ENCODE results near the gene TMPRSS11D.
A peak's percentile ranks its signal among the peaks of the same experiment; 100 is the strongest.

- no peak for TF ChIP-seq MAX (IDR thresholded peaks at IDR 0.05; ENCODE audit: insufficient read depth, insufficient read length)
- TF ChIP-seq POLR2A (IDR thresholded peaks at IDR 0.05; ENCODE audit: low read depth, low read length): no peak
- TF ChIP-seq POLR2AphosphoS5 (IDR thresholded peaks at IDR 0.05; ENCODE audit: insufficient read depth, low read depth, low read length): no peak
- TF ChIP-seq, protein P1, sequence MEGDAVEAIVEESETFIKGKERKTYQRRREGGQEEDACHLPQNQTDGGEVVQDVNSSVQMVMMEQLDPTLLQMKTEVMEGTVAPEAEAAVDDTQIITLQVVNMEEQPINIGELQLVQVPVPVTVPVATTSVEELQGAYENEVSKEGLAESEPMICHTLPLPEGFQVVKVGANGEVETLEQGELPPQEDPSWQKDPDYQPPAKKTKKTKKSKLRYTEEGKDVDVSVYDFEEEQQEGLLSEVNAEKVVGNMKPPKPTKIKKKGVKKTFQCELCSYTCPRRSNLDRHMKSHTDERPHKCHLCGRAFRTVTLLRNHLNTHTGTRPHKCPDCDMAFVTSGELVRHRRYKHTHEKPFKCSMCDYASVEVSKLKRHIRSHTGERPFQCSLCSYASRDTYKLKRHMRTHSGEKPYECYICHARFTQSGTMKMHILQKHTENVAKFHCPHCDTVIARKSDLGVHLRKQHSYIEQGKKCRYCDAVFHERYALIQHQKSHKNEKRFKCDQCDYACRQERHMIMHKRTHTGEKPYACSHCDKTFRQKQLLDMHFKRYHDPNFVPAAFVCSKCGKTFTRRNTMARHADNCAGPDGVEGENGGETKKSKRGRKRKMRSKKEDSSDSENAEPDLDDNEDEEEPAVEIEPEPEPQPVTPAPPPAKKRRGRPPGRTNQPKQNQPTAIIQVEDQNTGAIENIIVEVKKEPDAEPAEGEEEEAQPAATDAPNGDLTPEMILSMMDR (IDR thresholded peaks at IDR 0.05; ENCODE audit: extremely low read depth in 1 of 2, insufficient read depth in 1 of 2, low read depth in 1 of 2, low read length in 2 of 2): peak in 1 of 2 donors; percentile 17
- no peak for TF ChIP-seq EZH2 (IDR thresholded peaks at IDR 0.05; ENCODE audit: borderline replicate concordance, low read depth, low read length, severe bottlenecking)
- no peak for TF ChIP-seq GATA2 (IDR thresholded peaks at IDR 0.05; ENCODE audit: insufficient read depth, insufficient read length, low read depth, low read length)
- no peak for TF ChIP-seq JUN (IDR thresholded peaks at IDR 0.05; ENCODE audit: borderline replicate concordance, insufficient read depth, insufficient read length, low read depth)
- no peak for TF ChIP-seq MYC (IDR thresholded peaks at IDR 0.05; ENCODE audit: low read depth, low read length)
- no peak for TF ChIP-seq FOS (IDR thresholded peaks at IDR 0.05; ENCODE audit: borderline replicate concordance, insufficient read depth, low read length)
Measured at GRCh38 chr4:67918428-67918827, 34.6 kb upstream of the TMPRSS11D start.

Data from endothelial cell of umbilical vein (primary cell).